ENCODE data around the gene CCDC70. TPM values are rescaled to one million over a fixed set of nuclear protein-coding genes. Genes with fewer than 3 reads are reported as not detected.

Gene CCDC70
- total RNA-seq (2021) (not detected in 3 replicates), Bru-seq, nascent RNA (not detected)
- long read RNA-seq, experiment 1: 0 reads
- long read RNA-seq, experiment 2: 0 reads
- long read RNA-seq, experiment 3: 0 reads

DNA sequence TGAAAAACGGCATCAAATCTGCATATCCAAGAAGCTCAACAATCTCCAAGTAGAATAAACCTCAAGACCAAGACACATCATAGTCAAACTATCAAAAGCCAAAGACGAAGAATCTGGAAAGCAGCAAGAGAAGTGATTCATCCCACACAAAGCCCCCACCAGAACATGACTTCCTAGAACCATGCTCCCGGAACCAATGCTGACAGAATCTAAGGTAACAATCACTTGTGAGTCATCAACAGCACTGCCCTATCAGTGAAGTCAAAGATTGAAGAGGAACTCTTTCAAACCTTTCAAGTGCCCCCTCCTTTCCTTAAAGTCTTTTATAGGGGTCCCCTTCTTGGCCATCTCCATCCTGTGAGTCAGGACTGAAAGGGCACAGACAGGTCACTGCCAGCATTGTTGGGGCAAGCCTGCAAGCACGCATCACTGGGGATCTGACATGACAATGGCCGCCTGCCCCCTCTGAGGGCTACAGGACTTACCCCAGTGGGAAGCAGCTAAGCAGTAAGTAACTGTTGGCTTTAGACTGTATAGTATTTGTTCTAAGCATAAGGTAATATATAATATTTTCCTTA lies at the start of gene CCDC70:
Gene CCDC70 (plus strand): TSS at position 247 of the 578 bp plus-strand sequence. CDS start 3,443 bp downstream, outside the sequence.
- CTCF ChIA-PET: interaction anchor here (0.8 to 1.2 kb wide), 4 partner anchors 11 to 267 kb away, joined by 3 to 4 read pairs (median 3); partner anchors contain the start of gene NEK5

DNA sequence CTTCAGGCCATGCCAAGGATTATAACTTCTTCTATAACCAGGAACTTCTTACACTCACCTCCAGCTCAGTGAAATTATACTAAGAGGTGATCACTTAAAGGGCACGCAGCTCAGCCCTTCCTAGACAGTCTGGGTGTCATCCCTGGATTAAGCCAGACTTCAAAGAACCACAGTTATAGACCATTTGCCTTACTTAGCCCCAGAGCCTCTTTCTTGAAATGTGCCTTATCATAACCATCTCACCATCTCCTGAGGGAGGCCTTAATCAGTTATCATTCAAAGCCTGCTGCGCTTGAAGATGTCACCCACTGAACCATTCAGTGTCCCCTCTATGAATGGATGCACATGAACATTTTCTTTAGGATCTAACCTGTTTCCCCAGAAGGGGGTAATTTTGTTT lies 47.7 kb upstream of the CCDC70 start:
- no peaks in the 10 kb centered on the region for H3K36me3 Mint-ChIP-seq
- no peak overlapping the region for H3K27ac Mint-ChIP-seq
- ChIA-PET POLR2A (no interaction called here), CTCF (interaction anchor here (0.8 to 3.0 kb wide), 6 partner anchors 20 to 372 kb away, joined by 3 to 33 read pairs (median 4); partner anchors contain the start of gene ALG11)
- no peak overlapping the region for H3K4me3 Mint-ChIP-seq
- H3K4me1 Mint-ChIP-seq: peaks cover 31% of the 10 kb centered on the region
- peaks cover 3% of the 10 kb centered on the region; the same call in 1 of the 2 replicates for H3K9me3 Mint-ChIP-seq
- DNase-seq (ENCODE audit: low spot score) (no peak), ATAC-seq (no peak)
- no peaks in the 10 kb centered on the region; the same call in 1 of the 2 replicates for H3K27me3 Mint-ChIP-seq (ENCODE audit: low read depth)
- TF ChIP-seq NR1H2 (CRISPR knock-in tag; IDR thresholded peaks at IDR 0.05) (no peak), PRRX2 (CRISPR knock-in tag; IDR thresholded peaks at IDR 0.05) (no peak), NFYB (CRISPR knock-in tag; conservative IDR thresholded peaks at IDR 0.05; ENCODE audit: low read depth) (no peak), JUN (CRISPR knock-in tag; IDR thresholded peaks at IDR 0.05) (no peak), HMGA2 (CRISPR knock-in tag; IDR thresholded peaks at IDR 0.05) (no peak), ELF4 (CRISPR knock-in tag; IDR thresholded peaks at IDR 0.05; ENCODE audit: low read depth) (no peak), ZNF263 (CRISPR knock-in tag; IDR thresholded peaks at IDR 0.05; ENCODE audit: low read depth) (no peak), GRHL2 (CRISPR knock-in tag; IDR thresholded peaks at IDR 0.05; ENCODE audit: insufficient replicate concordance, severe bottlenecking) (no peak), ZNF396 (CRISPR knock-in tag; IDR thresholded peaks at IDR 0.05; ENCODE audit: borderline replicate concordance) (no peak), ZNF416 (CRISPR knock-in tag; IDR thresholded peaks at IDR 0.05) (no peak), CREB1 (CRISPR knock-in tag; IDR thresholded peaks at IDR 0.05) (no peak)
- TF ChIP-seq, protein P1, sequence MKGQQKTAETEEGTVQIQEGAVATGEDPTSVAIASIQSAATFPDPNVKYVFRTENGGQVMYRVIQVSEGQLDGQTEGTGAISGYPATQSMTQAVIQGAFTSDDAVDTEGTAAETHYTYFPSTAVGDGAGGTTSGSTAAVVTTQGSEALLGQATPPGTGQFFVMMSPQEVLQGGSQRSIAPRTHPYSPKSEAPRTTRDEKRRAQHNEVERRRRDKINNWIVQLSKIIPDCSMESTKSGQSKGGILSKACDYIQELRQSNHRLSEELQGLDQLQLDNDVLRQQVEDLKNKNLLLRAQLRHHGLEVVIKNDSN (CRISPR knock-in tag; IDR thresholded peaks at IDR 0.05): no peak
- TF ChIP-seq, protein P2, sequence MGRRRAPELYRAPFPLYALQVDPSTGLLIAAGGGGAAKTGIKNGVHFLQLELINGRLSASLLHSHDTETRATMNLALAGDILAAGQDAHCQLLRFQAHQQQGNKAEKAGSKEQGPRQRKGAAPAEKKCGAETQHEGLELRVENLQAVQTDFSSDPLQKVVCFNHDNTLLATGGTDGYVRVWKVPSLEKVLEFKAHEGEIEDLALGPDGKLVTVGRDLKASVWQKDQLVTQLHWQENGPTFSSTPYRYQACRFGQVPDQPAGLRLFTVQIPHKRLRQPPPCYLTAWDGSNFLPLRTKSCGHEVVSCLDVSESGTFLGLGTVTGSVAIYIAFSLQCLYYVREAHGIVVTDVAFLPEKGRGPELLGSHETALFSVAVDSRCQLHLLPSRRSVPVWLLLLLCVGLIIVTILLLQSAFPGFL (CRISPR knock-in tag; IDR thresholded peaks at IDR 0.05; ENCODE audit: borderline replicate concordance): no peak

More for the DNA sequence above, at the start of gene CCDC70:
- H3K9me3 Mint-ChIP-seq: no peaks in the 10 kb centered on the region
- H3K4me3 Mint-ChIP-seq: no peak within 1 kb of the TSS
- no peaks in the 10 kb centered on the region; the same call in none of the 2 replicates for H3K27me3 Mint-ChIP-seq (ENCODE audit: low read depth)
- DNase-seq (ENCODE audit: low spot score) (no peak), ATAC-seq (no peak)
- no peaks in the 10 kb centered on the region for H3K36me3 Mint-ChIP-seq
- POLR2A ChIA-PET: no interaction called here
- H3K4me1 Mint-ChIP-seq: peaks cover 10% of the 10 kb centered on the region
- H3K27ac Mint-ChIP-seq: no peak within 1 kb of the TSS
- TF ChIP-seq, protein P3, sequence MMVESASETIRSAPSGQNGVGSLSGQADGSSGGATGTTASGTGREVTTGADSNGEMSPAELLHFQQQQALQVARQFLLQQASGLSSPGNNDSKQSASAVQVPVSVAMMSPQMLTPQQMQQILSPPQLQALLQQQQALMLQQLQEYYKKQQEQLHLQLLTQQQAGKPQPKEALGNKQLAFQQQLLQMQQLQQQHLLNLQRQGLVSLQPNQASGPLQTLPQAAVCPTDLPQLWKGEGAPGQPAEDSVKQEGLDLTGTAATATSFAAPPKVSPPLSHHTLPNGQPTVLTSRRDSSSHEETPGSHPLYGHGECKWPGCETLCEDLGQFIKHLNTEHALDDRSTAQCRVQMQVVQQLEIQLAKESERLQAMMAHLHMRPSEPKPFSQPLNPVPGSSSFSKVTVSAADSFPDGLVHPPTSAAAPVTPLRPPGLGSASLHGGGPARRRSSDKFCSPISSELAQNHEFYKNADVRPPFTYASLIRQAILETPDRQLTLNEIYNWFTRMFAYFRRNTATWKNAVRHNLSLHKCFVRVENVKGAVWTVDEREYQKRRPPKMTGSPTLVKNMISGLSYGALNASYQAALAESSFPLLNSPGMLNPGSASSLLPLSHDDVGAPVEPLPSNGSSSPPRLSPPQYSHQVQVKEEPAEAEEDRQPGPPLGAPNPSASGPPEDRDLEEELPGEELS (CRISPR knock-in tag; IDR thresholded peaks at IDR 0.05): no peak
- TF ChIP-seq NR1H2 (CRISPR knock-in tag; IDR thresholded peaks at IDR 0.05) (no peak), ESRRA (CRISPR knock-in tag; IDR thresholded peaks at IDR 0.05; ENCODE audit: borderline replicate concordance) (no peak), SOX15 (CRISPR knock-in tag; IDR thresholded peaks at IDR 0.05) (no peak), JUN (CRISPR knock-in tag; IDR thresholded peaks at IDR 0.05) (no peak), ZNF317 (CRISPR knock-in tag; IDR thresholded peaks at IDR 0.05; ENCODE audit: borderline replicate concordance, low read depth) (no peak), ETV6 (CRISPR knock-in tag; IDR thresholded peaks at IDR 0.05) (no peak), TP53 (CRISPR knock-in tag; IDR thresholded peaks at IDR 0.05) (no peak), NR3C1 (CRISPR knock-in tag; conservative IDR thresholded peaks at IDR 0.05; ENCODE audit: low read depth) (no peak), NR2C2 (CRISPR knock-in tag; IDR thresholded peaks at IDR 0.05) (no peak), SP1 (CRISPR knock-in tag; conservative IDR thresholded peaks at IDR 0.05) (no peak), OVOL2 (CRISPR knock-in tag; IDR thresholded peaks at IDR 0.05; ENCODE audit: borderline replicate concordance) (no peak), RELA (CRISPR knock-in tag; IDR thresholded peaks at IDR 0.05; ENCODE audit: borderline replicate concordance) (no peak), TEAD1 (CRISPR knock-in tag; IDR thresholded peaks at IDR 0.05) (no peak), MYBL2 (CRISPR knock-in tag; IDR thresholded peaks at IDR 0.05) (no peak), TCF7 (CRISPR knock-in tag; IDR thresholded peaks at IDR 0.05; ENCODE audit: low read depth) (no peak)
- TF ChIP-seq, protein P4, sequence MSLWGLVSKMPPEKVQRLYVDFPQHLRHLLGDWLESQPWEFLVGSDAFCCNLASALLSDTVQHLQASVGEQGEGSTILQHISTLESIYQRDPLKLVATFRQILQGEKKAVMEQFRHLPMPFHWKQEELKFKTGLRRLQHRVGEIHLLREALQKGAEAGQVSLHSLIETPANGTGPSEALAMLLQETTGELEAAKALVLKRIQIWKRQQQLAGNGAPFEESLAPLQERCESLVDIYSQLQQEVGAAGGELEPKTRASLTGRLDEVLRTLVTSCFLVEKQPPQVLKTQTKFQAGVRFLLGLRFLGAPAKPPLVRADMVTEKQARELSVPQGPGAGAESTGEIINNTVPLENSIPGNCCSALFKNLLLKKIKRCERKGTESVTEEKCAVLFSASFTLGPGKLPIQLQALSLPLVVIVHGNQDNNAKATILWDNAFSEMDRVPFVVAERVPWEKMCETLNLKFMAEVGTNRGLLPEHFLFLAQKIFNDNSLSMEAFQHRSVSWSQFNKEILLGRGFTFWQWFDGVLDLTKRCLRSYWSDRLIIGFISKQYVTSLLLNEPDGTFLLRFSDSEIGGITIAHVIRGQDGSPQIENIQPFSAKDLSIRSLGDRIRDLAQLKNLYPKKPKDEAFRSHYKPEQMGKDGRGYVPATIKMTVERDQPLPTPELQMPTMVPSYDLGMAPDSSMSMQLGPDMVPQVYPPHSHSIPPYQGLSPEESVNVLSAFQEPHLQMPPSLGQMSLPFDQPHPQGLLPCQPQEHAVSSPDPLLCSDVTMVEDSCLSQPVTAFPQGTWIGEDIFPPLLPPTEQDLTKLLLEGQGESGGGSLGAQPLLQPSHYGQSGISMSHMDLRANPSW (CRISPR knock-in tag; conservative IDR thresholded peaks at IDR 0.05; ENCODE audit: low read depth): no peak
- TF ChIP-seq, protein P2 (CRISPR knock-in tag; IDR thresholded peaks at IDR 0.05; ENCODE audit: borderline replicate concordance): no peak
- TF ChIP-seq, protein P5, sequence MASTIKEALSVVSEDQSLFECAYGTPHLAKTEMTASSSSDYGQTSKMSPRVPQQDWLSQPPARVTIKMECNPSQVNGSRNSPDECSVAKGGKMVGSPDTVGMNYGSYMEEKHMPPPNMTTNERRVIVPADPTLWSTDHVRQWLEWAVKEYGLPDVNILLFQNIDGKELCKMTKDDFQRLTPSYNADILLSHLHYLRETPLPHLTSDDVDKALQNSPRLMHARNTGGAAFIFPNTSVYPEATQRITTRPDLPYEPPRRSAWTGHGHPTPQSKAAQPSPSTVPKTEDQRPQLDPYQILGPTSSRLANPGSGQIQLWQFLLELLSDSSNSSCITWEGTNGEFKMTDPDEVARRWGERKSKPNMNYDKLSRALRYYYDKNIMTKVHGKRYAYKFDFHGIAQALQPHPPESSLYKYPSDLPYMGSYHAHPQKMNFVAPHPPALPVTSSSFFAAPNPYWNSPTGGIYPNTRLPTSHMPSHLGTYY (CRISPR knock-in tag; IDR thresholded peaks at IDR 0.05): no peak

All from WTC11 (cell line).